Mucosa of gallbladder (tissue), 1 donor: ENCODE measurements around the gene RASL12. TPM values are rescaled to one million over a fixed set of nuclear protein-coding genes. Genes with fewer than 3 reads are reported as not detected.
"Not testable (repeated sequence)": the region's sequence is repeated elsewhere in the genome, so short reads cannot be mapped to it uniquely, and the experiment has no call there.

Experiments
- DNase-seq: peaks from one replicate; pipeline ENCODE4 v3.0.0-alpha.2; 2020; ENCODE audit warnings: low spot score
- total RNA-seq: library from RNA; stranded (reverse); gene quantifications from one replicate; pipeline ENCODE4 v1.2.1, GENCODE V29; 2021
- donor health status: DM: no; HTN: no; CAD: no.

RASL12 gene
- total RNA-seq, 1 donor from 2014 or later, result 17.5 TPM

- peak; percentile 91 for DNase-seq
Measured at GRCh38 chr15:65028921-65029735, 38.7 kb downstream of the RASL12 start, which contains the start of gene MTFMT. TSS of gene MTFMT (minus strand) at chr15:65029639. CDS start at chr15:65029613, 26 bp downstream.

GRCh38 chr15:65028338-65028737 is 39.5 kb downstream of the RASL12 start:
- DNase-seq, result no peak

GRCh38 chr15:65027593-65027992 is 40.2 kb downstream of the RASL12 start:
- no peak for DNase-seq

- DNase-seq, result no peak
Measured at GRCh38 chr15:65026756-65027155, 41.0 kb downstream of the RASL12 start.

GRCh38 chr15:65021488-65021887 is 46.3 kb downstream of the RASL12 start:
- DNase-seq, result no peak

- no peak for DNase-seq
Measured at GRCh38 chr15:65020419-65020818, 47.4 kb downstream of the RASL12 start.

GRCh38 chr15:65011198-65011597 is 56.6 kb downstream of the RASL12 start:
- DNase-seq, result not testable (repeated sequence)

- no peak for DNase-seq
Measured at GRCh38 chr15:65008983-65009382, 58.8 kb downstream of the RASL12 start.

GRCh38 chr15:65006876-65007275 is 60.9 kb downstream of the RASL12 start:
- DNase-seq, result no peak

GRCh38 chr15:65004993-65005392 is 62.8 kb downstream of the RASL12 start:
- DNase-seq, result no peak

Other genes with a start within 250 kb of the RASL12 start
- 6.0 TPM for gene PIF1, start 242.3 kb downstream of the RASL12 start, total RNA-seq
- 31.5 TPM for gene PLEKHO2, start 226.1 kb downstream of the RASL12 start, total RNA-seq
- 3.5 TPM for gene ANKDD1A, start 156.1 kb downstream of the RASL12 start, total RNA-seq
- 76.1 TPM for gene SPG21, start 78.1 kb downstream of the RASL12 start, total RNA-seq
- gene MTFMT, start 38.4 kb downstream of the RASL12 start, total RNA-seq, result 13.2 TPM
- 0.37 TPM for gene SLC51B, start 22.6 kb downstream of the RASL12 start, total RNA-seq
- gene KBTBD13, start 8.8 kb upstream of the RASL12 start, total RNA-seq, result not detected
- 5.6 TPM for gene UBAP1L, start 47.2 kb upstream of the RASL12 start, total RNA-seq
- 22.0 TPM for gene PDCD7, start 65.8 kb upstream of the RASL12 start, total RNA-seq
- 47.2 TPM for gene CLPX, start 117.4 kb upstream of the RASL12 start, total RNA-seq
- 19.2 TPM for gene CILP, start 143.5 kb upstream of the RASL12 start, total RNA-seq
- gene PARP16, start 218.9 kb upstream of the RASL12 start, total RNA-seq, result 12.4 TPM
- gene RNU5A-1, start 228.1 kb upstream of the RASL12 start, total RNA-seq, result not detected
- gene RNU5B-1, start 236.7 kb upstream of the RASL12 start, total RNA-seq, result 18.4 TPM